Right lobe of liver (tissue), 6 donors: ENCODE results near the gene WIPI1. TPM values are rescaled to one million over a fixed set of nuclear protein-coding genes. Genes with fewer than 3 reads are reported as not detected.

Experiments
- ATAC-seq, 4 donors: fragments of 200-7000 bp; cut with Tn5 transposase; one replicate each; pipeline ENCODE4 v1.9.1; 2020; ENCODE audit warnings: mild to moderate bottlenecking in 4 of 4, moderate library complexity in 4 of 4
- DNase-seq, 3 donors: peaks; one replicate each; pipeline ENCODE4 v3.0.0-alpha.2; 2020
- H3K27ac ChIP-seq, 3 donors: fragments of 200-600 bp; one replicate each; pipeline ENCODE4 v1.8.0; 2022
- H3K27me3 ChIP-seq, 2 donors: fragments of 200-600 bp; one replicate each; pipeline ENCODE4 v1.8.0; 2022
- H3K36me3 ChIP-seq, 4 donors: fragments of 200-600 bp; sonication (generic) in 1 of 4; one replicate each; pipeline versions ENCODE4 v1.5.1 to v1.8.0; 2017 to 2022; ENCODE audit warnings: control low read depth in 1 of 4
- H3K4me1 ChIP-seq, 4 donors: fragments of 200-600 bp; sonication (generic) in 1 of 4; one replicate each; pipeline versions ENCODE4 v1.5.1 to v1.8.0; 2017 to 2022; ENCODE audit warnings: control low read depth in 1 of 4
- H3K4me3 ChIP-seq, 3 donors: fragments of 200-600 bp; one replicate each; pipeline ENCODE4 v1.8.0; 2022
- H3K9me3 ChIP-seq, 4 donors: fragments of 200-600 bp; sonication (generic) in 1 of 4; one replicate each; pipeline versions ENCODE4 v1.5.1 to v1.8.0; 2017 to 2022; ENCODE audit warnings: control low read depth in 1 of 4
- CTCF ChIP-seq, 4 donors: fragments of 200-600 bp in 3 of 4; fragments of 450-650 bp in 1 of 4; IDR thresholded peaks; one replicate each; pipeline versions ENCODE4 v1.5.1 to v1.8.0; 2016 to 2022; ENCODE audit warnings: antibody characterized with exemption in 4 of 4, mild to moderate bottlenecking in 2 of 4
- POLR2A ChIP-seq: fragments of 450-650 bp; IDR thresholded peaks from one replicate; pipeline ENCODE4 v1.6.1; 2017; ENCODE audit warnings: antibody characterized with exemption, mild to moderate bottlenecking
- WGBS: methylation state at CpG from one replicate; pipeline ENCODE4 v1.1.6; 2018; ENCODE audit warnings: low coverage, low lambda C conversion rate; ENCODE audit not compliant: insufficient coverage; ENCODE audit errors: missing lambda C conversion rate; 5-methylcytosine and 5-hydroxymethylcytosine counted together
- intact Hi-C, 2 donors: fragments of 100-400 bp; cut with DNase I; formaldehyde crosslinking; loops; one replicate each; pipeline versions ENCODE4 v1.11.2 to v1.14.1; 2022
- total RNA-seq, 6 experiments: library from RNA; depleted of rRNA in 2 of 6; stranded (reverse); fragments of >200 nt in 2 of 6; fragmentation: NEBNext Ultra II Directional in 3 of 6; extraction: Animal tissue kit (Norgen Biotek cat#: 25700) in 3 of 6; gene quantifications; one replicate each; pipeline versions ENCODE4 v1.1.0 to v1.2.4, GENCODE V29; 2016 to 2023
- donor health status: DM: no; HTN: yes; CAD: no.
- donor health status: DM: no; HTN: no; CAD: no.
- donor health status: DM: no; HTN: no; CAD: no.
- donor health status: DM: no; HTN: yes; CAD: no.
- donor health status: DM: no; HTN: yes; CAD: no.

Gene WIPI1
- total RNA-seq, 6 experiments from 2014 or later, result 18.0 to 23.8 (median 19.9) TPM

GRCh38 chr17:68462381-68463210 is 5.3 kb upstream of the WIPI1 start:
- TF ChIP-seq CTCF (IDR thresholded peaks at IDR 0.05), result peak; percentile 72 to 79 (median 74)
- TF ChIP-seq POLR2A, result no peak
- 35% methylated on average over 14 of the region's 15 CpGs for WGBS
- DNase-seq (peak in 2 of 3 donors; percentile 32 to 76), ATAC-seq (peak; percentile 85 to 90 (median 86))
- H3K36me3 ChIP-seq, result no peaks in the 10 kb centered on the region
- intact Hi-C loops, result loop anchor here (10.0 kb wide), 2 partner anchors 198 to 288 kb away; no protein-coding TSS in a partner anchor
- H3K27ac ChIP-seq, result no peak overlapping the region
- no peak overlapping the region for H3K4me3 ChIP-seq
- no peaks in the 10 kb centered on the region for H3K27me3 ChIP-seq
- peaks cover 0 to 21% (median 2%) of the 10 kb centered on the region in 4 donors for H3K4me1 ChIP-seq
- no peaks in the 10 kb centered on the region for H3K9me3 ChIP-seq

GRCh38 chr17:68461589-68461988 is 4.3 kb upstream of the WIPI1 start:
- DNase-seq (no peak), ATAC-seq (no peak)
- Histone ChIP-seq H3K27me3 (no peaks in the 10 kb centered on the region), H3K9me3 (no peaks in the 10 kb centered on the region), H3K27ac (no peak overlapping the region), H3K4me1 (peaks cover 0 to 23% (median 2%) of the 10 kb centered on the region in 4 donors), H3K4me3 (no peak overlapping the region), H3K36me3 (no peaks in the 10 kb centered on the region)
- WGBS, result 32% methylated on average over 5 of the region's 5 CpGs
- intact Hi-C loops, result loop anchor here (10.0 kb wide), 2 partner anchors 197 to 287 kb away; no protein-coding TSS in a partner anchor
- TF ChIP-seq POLR2A (no peak), CTCF (IDR thresholded peaks at IDR 0.05) (no peak)

GRCh38 chr17:68461122-68461539 is 3.8 kb upstream of the WIPI1 start:
- Histone ChIP-seq H3K36me3 (no peaks in the 10 kb centered on the region), H3K4me1 (peaks cover 0 to 28% (median 2%) of the 10 kb centered on the region in 4 donors), H3K4me3 (no peak overlapping the region), H3K27ac (no peak overlapping the region), H3K27me3 (no peaks in the 10 kb centered on the region), H3K9me3 (no peaks in the 10 kb centered on the region)
- intact Hi-C loops, result loop anchor here (10.0 kb wide), 2 partner anchors 196 to 286 kb away; no protein-coding TSS in a partner anchor
- WGBS, result 43% methylated on average over 1 of the region's 1 CpG
- no peak for DNase-seq
- TF ChIP-seq CTCF (IDR thresholded peaks at IDR 0.05) (no peak), POLR2A (no peak)
- ATAC-seq, result no peak

DNA sequence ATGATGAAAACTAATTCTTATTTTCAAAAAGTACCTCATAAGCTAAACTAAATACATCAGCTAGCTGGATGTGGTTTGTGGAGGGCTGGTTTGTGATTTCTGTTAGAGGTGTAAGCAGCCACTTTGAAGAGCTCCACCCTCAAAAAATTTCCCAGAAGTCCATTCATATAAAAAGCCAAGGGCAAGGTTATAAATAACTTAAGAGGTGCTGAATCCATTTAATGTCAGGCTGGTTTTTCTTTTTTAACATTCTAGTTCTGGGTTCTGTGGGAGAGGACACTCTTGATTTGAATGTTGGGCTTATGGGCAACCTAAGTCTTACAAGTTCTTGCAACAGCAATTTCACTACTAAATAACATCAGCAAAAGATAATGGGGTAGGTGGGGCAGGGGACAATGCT is 3.4 kb upstream of the WIPI1 start:
- no peaks in the 10 kb centered on the region for H3K27me3 ChIP-seq
- intact Hi-C loops, result loop anchor here (10.0 kb wide), 2 partner anchors 196 to 286 kb away; no protein-coding TSS in a partner anchor
- H3K4me3 ChIP-seq, result no peak overlapping the region
- TF ChIP-seq CTCF (IDR thresholded peaks at IDR 0.05) (no peak), POLR2A (no peak)
- peaks cover 0 to 29% (median 2%) of the 10 kb centered on the region in 4 donors for H3K4me1 ChIP-seq
- no peaks in the 10 kb centered on the region for H3K36me3 ChIP-seq
- no peaks in the 10 kb centered on the region for H3K9me3 ChIP-seq
- ATAC-seq (no peak), DNase-seq (no peak)
- H3K27ac ChIP-seq, result no peak overlapping the region
